Ecto neural progenitor cell (in vitro differentiated cells): ENCODE data around the gene AKAP7.
"Not testable (repeated sequence)": the region's sequence is repeated elsewhere in the genome, so short reads cannot be mapped to it uniquely, and the experiment has no call there.

ENCODE experiments used
- DNase-seq: peaks from one replicate; pipeline ENCODE4 v3.0.0-alpha.2; 2018; ENCODE audit warnings: low spot score

The AKAP7 gene

DNA sequence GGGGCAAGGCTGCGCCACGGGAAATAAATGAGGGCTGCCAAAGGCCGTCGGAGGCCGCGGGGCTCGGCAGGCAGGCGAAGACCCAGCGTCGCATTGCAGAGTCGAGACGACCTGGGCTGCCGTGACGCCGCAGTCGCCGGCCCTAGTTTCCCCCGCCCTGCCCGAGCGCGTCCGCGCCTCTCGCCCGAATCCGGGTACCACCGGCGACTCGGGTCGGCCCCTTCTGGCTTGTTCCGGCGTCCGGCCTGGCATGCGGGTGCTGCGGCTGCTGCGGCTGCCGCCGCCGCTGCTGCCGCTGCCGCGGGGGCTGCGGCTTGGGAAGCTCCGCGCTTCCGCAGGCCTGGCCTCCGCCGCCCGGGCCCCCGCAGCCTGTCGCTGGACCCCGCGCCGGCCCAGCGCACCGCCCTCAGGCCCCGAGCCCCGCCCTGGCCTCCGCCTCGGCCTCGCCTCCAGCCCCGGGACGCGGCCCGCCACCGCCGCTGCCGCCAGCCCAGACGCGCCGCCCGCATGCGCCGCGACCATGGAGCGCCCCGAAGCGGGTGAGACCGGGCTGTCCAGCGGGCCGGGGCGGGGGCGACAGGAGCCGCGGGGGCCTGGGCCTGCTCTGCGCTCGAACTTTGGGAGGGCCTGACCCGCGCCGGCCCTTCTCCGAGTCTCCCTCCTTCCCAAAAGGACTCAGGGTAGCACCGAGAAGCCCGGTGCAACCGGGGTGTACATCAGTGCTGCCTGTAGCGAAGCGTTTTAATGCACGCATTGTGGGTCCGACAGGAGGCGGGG is at the start of gene AKAP7:
AKAP7 (plus strand) TSS at position 224 of the 777 bp plus-strand sequence; CDS start at position 521, 297 bp downstream.
- DNase-seq, result peak; percentile 90

DNA sequence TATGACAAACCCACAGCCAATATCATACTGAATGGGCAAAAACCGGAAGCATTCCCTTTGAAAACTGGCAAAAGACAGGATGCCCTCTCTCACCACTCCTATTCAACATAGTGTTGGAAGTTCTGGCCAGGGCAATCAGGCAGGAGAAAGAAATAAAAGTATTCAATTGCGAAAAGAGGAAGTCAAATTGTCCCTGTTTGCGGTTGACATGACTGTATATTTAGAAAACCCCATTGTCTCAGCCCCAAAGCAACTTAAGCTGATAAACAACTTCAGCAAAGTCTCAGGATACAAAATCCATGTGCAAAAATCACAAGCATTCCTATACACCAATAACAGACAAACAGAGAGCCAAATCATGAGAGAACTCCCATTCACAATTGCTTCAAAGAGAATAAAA is 44.9 kb upstream of the AKAP7 start:
- not testable (repeated sequence) for DNase-seq

GRCh38 chr6:131091944-131092343 is 43.3 kb upstream of the AKAP7 start:
- DNase-seq, result not testable (repeated sequence)

GRCh38 chr6:131093334-131093733 is 41.9 kb upstream of the AKAP7 start:
- DNase-seq, result no peak

GRCh38 chr6:131096786-131097185 is 38.5 kb upstream of the AKAP7 start:
- DNase-seq, result no peak

DNA sequence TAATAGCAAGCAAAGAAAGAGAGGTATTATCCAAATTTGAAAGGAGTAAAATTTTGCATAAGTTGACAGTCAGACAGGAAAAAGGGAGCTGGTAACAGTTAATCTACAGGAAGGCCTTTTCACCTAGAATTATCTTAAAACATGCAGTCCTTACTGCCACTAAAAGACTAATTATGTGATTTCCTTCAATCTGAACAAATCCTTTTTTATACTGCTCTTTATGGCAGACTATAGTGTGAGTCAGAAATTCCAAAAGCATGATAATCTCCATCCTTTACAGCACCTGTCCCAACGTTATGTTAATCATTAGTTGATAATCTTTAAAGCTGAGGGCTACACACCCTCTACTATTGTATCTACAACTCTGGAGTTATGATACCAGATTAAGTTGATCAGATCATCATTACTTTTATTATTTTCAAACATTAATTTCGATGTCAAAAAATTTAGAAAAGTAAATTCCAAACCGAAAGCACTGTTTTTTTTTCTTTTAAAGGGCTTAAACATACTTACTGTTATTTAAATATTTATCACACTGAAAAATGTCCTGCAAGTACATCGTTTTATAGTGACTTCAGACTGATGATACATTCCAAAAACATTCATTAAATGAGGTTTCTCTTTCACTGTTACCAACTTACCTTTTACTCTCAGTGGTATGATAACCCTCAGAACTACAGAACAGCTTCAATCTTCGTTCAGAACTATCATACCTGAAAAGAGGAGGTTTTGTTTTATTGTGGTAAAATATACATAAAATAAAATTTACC is 33.2 kb upstream of the AKAP7 start:
- no peak for DNase-seq

GRCh38 chr6:131103296-131103695 is 32.0 kb upstream of the AKAP7 start:
- DNase-seq, result no peak

GRCh38 chr6:131103901-131104300 is 31.4 kb upstream of the AKAP7 start:
- no peak for DNase-seq

GRCh38 chr6:131107151-131107550 is 28.1 kb upstream of the AKAP7 start:
- no peak for DNase-seq

GRCh38 chr6:131112249-131112648 is 23.0 kb upstream of the AKAP7 start:
- no peak for DNase-seq

DNA sequence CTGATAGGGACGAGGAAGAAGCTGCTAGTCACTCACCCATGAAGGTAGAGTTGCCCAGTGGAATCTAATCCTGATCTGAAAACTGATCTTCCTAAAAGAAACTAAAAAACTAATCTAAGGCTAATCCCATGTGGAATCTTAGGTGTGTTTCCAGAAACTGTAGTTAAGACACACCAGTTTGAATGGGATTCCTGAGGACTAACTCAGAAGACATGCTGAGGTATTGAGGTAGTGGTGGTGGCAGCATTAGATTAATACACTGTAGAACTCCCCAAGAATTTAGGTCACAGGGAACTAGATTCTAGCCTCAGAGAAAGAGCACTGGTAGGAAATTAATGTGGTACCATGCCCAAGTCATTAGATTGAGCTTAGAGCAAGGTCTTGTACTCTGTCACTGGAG is 19.6 kb upstream of the AKAP7 start:
- no peak for DNase-seq

- DNase-seq, result no peak
Observed at GRCh38 chr6:131116321-131116720, 18.9 kb upstream of the AKAP7 start.

DNA sequence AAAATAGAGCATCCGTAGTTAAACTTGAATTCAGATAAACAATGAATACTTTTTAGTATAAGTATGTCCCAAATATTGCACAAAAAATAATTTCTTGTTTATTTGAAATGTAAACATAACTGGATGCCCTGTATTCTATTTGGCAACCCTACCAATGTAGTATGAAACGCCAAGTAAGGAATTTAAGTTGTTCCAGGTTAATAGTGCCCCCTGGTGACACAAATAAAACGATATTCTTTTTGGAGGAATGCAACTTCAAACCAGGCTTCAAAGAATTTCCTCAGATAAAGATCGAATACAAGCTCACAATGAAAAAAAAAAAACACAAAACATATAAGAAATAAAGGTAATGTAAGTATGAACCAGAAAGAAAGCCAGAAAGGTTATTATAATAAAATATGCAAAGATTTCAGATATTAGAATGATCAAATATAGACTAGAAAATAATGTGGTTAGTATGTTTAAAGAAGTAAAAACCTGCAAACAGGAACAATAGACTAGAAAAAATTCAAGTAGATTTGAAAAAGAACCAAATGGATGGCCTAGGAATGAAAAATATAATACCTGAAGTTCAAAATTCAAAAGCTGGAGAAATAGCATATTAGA is 18.4 kb upstream of the AKAP7 start:
- no peak for DNase-seq

GRCh38 chr6:131117878-131118277 is 17.4 kb upstream of the AKAP7 start:
- no peak for DNase-seq

- no peak for DNase-seq
Observed at GRCh38 chr6:131122007-131122406, 13.3 kb upstream of the AKAP7 start.

- no peak for DNase-seq
Observed at GRCh38 chr6:131122516-131122915, 12.8 kb upstream of the AKAP7 start.

GRCh38 chr6:131124336-131125071 is 10.8 kb upstream of the AKAP7 start:
- DNase-seq, result no peak

DNA sequence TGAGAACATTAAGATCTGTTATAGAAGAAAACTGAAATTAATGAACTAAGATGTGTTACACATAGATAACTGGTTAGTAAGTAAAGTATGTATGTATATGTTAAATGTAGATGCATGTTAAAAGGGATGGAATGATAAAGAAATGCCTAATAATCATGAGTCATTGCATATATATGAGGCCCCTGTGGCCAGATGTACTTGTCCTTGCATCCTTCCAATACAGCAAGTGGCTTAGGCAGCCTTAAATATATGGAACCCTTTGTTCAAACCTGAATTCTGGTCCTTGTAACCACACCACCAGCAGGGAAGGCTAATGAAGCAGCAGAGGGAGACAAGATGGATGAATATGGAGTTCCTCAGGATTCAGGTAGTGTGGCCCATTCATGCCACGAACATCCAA is 9.8 kb upstream of the AKAP7 start:
- DNase-seq, result no peak

DNA sequence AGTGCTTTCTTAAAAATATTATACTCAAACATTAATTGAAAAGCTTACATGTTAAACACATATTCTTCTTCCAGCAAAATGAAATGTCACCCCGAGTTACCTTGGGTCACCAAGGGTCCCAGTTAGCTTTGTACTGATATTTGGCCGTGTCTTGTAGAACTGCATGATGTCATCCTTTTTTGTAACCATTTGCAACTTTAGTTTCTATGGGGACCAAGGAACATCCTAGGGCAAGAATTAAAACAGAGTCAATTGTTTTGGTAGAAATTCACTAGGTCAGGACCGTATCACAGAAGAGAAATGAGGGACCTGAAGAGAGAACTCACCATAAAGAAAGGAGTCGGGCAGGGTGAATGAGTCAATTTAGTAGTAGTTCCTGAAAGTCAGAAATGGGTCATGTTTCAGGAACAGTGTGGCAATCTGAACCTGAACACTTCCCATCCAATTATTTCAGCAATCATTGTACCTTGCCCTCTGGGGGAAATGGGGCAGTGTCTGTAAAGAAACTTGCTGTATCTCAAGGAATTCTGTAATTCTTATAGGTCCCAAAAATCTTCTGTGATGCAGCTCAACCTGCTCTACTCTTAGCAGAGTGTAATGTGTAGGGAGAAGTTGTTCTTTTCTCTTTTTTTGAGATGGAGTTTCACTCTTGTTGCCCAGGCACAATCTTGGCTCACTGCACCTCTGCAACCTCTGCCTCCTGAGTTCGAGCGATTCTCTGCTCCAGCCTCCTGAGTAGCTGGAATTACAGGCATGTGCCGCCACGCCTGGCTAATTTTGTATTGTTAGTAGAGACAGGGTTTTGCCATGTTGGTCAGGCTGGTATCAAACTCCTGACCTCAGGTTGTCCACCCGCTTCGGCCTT is 5.3 kb upstream of the AKAP7 start:
- no peak for DNase-seq

DNA sequence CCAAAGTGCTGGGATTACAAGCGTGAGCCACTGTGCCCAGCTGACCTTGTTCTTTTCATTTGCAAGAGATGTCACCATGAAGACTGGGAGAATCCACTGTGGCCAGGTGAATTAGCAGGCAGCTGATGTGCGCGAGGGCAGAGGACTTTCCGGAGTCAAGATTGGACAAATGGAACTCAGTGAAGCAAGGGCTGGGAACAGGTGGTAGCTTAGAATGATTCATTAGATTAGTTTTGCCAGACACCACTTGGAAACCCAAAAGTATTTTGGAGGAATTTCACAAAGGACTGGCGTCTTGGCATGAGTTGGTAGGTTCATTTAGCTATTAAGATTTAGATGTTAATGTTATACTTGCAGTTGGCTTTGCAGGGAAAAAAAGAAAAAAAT is 4.7 kb upstream of the AKAP7 start:
- no peak for DNase-seq

GRCh38 chr6:131132360-131132759 is 2.9 kb upstream of the AKAP7 start:
- no peak for DNase-seq
